Pancreas (tissue), 10 donors: ENCODE results near the gene TSPYL1. TPM values are rescaled to one million over a fixed set of nuclear protein-coding genes. Genes with fewer than 3 reads are reported as not detected.
A peak's percentile ranks its signal among the peaks of the same experiment; 100 is the strongest.

Source experiments
- ATAC-seq, 4 donors: fragments of 200-7000 bp; cut with Tn5 transposase; one replicate each; pipeline versions ENCODE4 v1.8.0 to v1.9.1; 2020; ENCODE audit warnings: mild to moderate bottlenecking in 4 of 4, moderate library complexity in 4 of 4
- DNase-seq, 6 donors: peaks; one replicate each; pipeline ENCODE4 v3.0.0-alpha.2; 2020
- FAIRE-seq: peaks from 2 replicates; lab custom pipeline; 2012; peaks lifted over from hg19 to GRCh38; lab: Jason Lieb, UNC
- H3K27ac ChIP-seq, 4 donors: fragments of 200-600 bp; sonication (generic); 1 replicate in 3 of 4; 2 replicates in 1 of 4; pipeline versions ENCODE4 v1.5.0 to v1.8.0; 2020
- H3K27me3 ChIP-seq, 4 donors: fragments of 200-600 bp; one replicate each; pipeline ENCODE4 v1.8.0; 2021
- H3K36me3 ChIP-seq, 3 donors: fragments of 200-600 bp; sonication (generic) in 1 of 3; one replicate each; pipeline versions ENCODE4 v1.5.0 to v1.8.0; 2020 to 2021
- H3K4me1 ChIP-seq, 3 donors: fragments of 200-600 bp; one replicate each; pipeline ENCODE4 v1.8.0; 2021
- H3K4me3 ChIP-seq, 4 donors: fragments of 200-600 bp; sonication (generic) in 2 of 4; one replicate each; pipeline versions ENCODE4 v1.5.0 to v1.8.0; 2020 to 2021
- H3K9me3 ChIP-seq, 4 donors: fragments of 200-600 bp; one replicate each; pipeline ENCODE4 v1.8.0; 2021
- WGBS, 2 donors: extraction: QIAGEN DNeasy Blood & Tissue Kit; methylation state at CpG; one replicate each; pipeline ENCODE4 v1.1.7; 2013; 5-methylcytosine and 5-hydroxymethylcytosine counted together
- intact Hi-C, 3 donors: fragments of 100-400 bp; cut with DNase I; formaldehyde crosslinking; loops; one replicate each; pipeline versions ENCODE4 v1.11.1 to v1.14.2; 2022
- polyA plus RNA-seq, 2 donors: library from polyadenylated mRNA; stranded (reverse); fragments of 200-250 nt; gene quantifications; one replicate each; pipeline ENCODE4 v1.2.3, GENCODE V29; 2013
- total RNA-seq, 6 donors: library from RNA; stranded (reverse); fragmentation: NEBNext Ultra II Directional in 4 of 6; extraction: Animal tissue kit (Norgen Biotek cat#: 25700) in 4 of 6; gene quantifications; one replicate each; pipeline versions ENCODE4 v1.2.1 to v1.2.4, GENCODE V29; 2021 to 2023
- TF ChIP-seq, protein P1 (sequence below), 4 donors: fragments of 200-600 bp; sonication (generic) in 3 of 4; IDR thresholded peaks; one replicate each; pipeline versions ENCODE4 v1.5.0 to v1.8.0; 2021; ENCODE audit warnings: antibody characterized with exemption in 4 of 4
- donor health status: healthy with polysubstance abuse.
- donor health status: DM: no; HTN: no; CAD: no; lungs with moderate emphysema.
- donor health status: DM: no; HTN: no; CAD: no.
- donor health status: control.
- donor health status: control.
- donor health status: Bipolar disorder and iron deficiency.
- donor health status: DM: yes; HTN: yes; CAD: no.
- donor health status: DM: no; HTN: no; CAD: no.
- donor health status: DM: no; HTN: no; CAD: no.
- donor health status: DM: yes; HTN: yes; CAD: no.

The TSPYL1 gene
- total and polyA plus RNA-seq, 8 donors, result 11.9 to 50.3 (median 37.2) TPM

DNA sequence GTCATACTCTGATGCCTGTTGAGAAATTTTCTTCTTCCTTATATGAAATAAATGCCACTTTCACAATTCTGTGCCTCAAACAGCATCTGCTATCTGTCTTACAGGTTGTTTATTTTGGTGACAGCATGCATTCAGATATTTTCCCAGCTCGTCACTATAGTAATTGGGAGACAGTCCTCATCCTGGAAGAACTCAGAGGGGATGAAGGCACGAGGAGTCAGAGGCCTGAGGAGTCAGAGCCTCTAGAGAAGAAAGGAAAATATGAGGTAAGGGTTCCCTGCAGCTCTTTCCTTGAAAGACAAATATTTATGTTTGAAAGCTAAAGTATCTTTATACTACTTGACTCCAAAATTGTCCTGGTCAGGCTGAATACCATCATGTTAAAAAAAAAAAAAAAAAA is 41.6 kb downstream of the TSPYL1 start:
- TF ChIP-seq, protein P1, sequence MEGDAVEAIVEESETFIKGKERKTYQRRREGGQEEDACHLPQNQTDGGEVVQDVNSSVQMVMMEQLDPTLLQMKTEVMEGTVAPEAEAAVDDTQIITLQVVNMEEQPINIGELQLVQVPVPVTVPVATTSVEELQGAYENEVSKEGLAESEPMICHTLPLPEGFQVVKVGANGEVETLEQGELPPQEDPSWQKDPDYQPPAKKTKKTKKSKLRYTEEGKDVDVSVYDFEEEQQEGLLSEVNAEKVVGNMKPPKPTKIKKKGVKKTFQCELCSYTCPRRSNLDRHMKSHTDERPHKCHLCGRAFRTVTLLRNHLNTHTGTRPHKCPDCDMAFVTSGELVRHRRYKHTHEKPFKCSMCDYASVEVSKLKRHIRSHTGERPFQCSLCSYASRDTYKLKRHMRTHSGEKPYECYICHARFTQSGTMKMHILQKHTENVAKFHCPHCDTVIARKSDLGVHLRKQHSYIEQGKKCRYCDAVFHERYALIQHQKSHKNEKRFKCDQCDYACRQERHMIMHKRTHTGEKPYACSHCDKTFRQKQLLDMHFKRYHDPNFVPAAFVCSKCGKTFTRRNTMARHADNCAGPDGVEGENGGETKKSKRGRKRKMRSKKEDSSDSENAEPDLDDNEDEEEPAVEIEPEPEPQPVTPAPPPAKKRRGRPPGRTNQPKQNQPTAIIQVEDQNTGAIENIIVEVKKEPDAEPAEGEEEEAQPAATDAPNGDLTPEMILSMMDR (IDR thresholded peaks at IDR 0.05), result no peak
- no peaks in the 10 kb centered on the region for H3K27me3 ChIP-seq
- 86 to 87% methylated on average over 2 of the region's 2 CpGs for WGBS, 2 donors
- FAIRE-seq (no peak), ATAC-seq (no peak), DNase-seq (no peak)
- no peaks in the 10 kb centered on the region for H3K4me1 ChIP-seq
- no peaks in the 10 kb centered on the region for H3K9me3 ChIP-seq
- H3K27ac ChIP-seq, result no peak overlapping the region
- intact Hi-C loops, result no loop called here
- peaks cover 0 to 5% (median 3%) of the 10 kb centered on the region in 3 donors for H3K36me3 ChIP-seq
- no peak overlapping the region for H3K4me3 ChIP-seq

DNA sequence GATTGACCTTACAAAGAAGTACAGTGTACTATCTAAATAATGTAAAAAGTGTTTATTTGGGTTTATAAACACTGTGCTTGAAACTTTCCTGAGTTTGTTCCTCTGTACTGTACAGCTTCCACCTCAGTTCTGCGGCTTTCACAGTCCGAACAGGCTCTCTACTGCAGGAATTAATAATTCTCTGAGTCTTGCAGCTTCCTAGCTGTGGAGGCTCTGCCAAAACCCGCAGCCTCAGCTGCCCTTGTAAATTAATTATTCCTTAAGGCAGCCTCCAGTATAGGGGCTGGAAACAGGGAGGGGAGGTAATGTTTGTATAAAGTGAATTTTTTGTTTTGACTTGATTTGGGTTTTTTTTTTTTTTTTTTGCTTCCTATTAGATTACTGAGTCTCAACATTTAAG is 45.0 kb downstream of the TSPYL1 start:
- intact Hi-C loops, result no loop called here
- no peak for FAIRE-seq

DNA sequence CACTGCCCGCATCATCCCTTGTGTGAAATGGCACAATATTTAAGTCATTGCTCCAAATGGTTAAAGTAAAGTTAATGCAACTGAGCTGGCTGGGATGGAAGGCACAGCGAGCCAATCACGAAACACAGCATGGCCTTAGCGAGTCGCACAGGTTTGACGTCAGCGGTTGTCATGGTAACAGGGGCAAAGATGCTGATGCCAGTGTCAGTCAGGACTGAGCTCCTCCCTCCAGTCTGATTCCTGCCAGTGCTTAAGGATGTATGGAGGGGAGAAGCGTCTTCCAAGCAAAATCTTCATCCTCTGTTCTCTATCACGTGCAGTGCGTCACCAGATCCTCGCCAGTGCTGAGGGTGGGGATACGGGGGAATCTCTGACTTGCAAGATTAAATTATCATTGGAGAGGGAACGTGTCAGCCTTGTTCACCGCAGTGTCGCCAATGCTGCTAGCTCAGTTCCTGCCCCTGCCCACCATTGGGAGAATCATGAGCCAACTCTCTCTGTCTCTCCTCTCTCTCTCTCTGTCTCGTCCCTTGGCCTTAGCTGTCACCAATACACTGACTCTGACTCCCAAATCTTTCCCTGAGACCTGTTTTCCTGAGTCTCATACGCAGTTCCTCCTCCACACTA is 50.3 kb downstream of the TSPYL1 start:
- Histone ChIP-seq H3K27ac (no peak overlapping the region), H3K9me3 (no peaks in the 10 kb centered on the region), H3K4me1 (no peaks in the 10 kb centered on the region), H3K4me3 (no peak overlapping the region), H3K27me3 (peaks cover 0 to 3% (median 0%) of the 10 kb centered on the region in 4 donors), H3K36me3 (no peaks in the 10 kb centered on the region)
- ATAC-seq (peak in 3 of 4 donors; percentile 53 to 66 (median 56)), FAIRE-seq (no peak), DNase-seq (peak in 4 of 6 donors; percentile 23 to 51 (median 42))
- intact Hi-C loops, result no loop called here
- TF ChIP-seq, protein P1 (IDR thresholded peaks at IDR 0.05), result no peak
- 83 to 86% methylated on average over 17 of the region's 17 CpGs for WGBS, 2 donors

More for the DNA sequence above, 45.0 kb downstream of the TSPYL1 start:
- WGBS, 2 donors, result 52 to 61% methylated on average over 3 of the region's 3 CpGs
- ATAC-seq (peak in 1 of 4 donors; percentile 51), DNase-seq (no peak)
- no peaks in the 10 kb centered on the region for H3K9me3 ChIP-seq
- no peak overlapping the region for H3K27ac ChIP-seq
- TF ChIP-seq, protein P1 (IDR thresholded peaks at IDR 0.05), result no peak
- peaks cover 0 to 5% (median 3%) of the 10 kb centered on the region in 3 donors for H3K36me3 ChIP-seq
- no peak overlapping the region for H3K4me3 ChIP-seq
- H3K27me3 ChIP-seq, result no peaks in the 10 kb centered on the region
- no peaks in the 10 kb centered on the region for H3K4me1 ChIP-seq

Other genes starting within 250 kb of the TSPYL1 start
- gene FRK, start 219.0 kb downstream of the TSPYL1 start, total RNA-seq, result 10 to 100 TPM in 1 of 6 donors, 1 to 10 TPM in 5; 3.9 to 11.6 (median 5.2) TPM
- 1 to 10 TPM in 1 of 2 donors, under 1 TPM in 1; 0.72 to 1.6 TPM for gene FRK, start 219.0 kb downstream of the TSPYL1 start, polyA plus RNA-seq
- gene NT5DC1, start 179.1 kb downstream of the TSPYL1 start, total RNA-seq, result 10 to 100 TPM; 18.3 to 28.3 (median 22.6) TPM
- gene NT5DC1, start 179.1 kb downstream of the TSPYL1 start, polyA plus RNA-seq, result 10 to 100 TPM in 1 of 2 donors, 1 to 10 TPM in 1; 4.4 to 10.1 TPM
- gene COL10A1, start 153.8 kb downstream of the TSPYL1 start, total RNA-seq, result 10 to 100 TPM in 1 of 6 donors, 1 to 10 TPM in 1, under 1 TPM in 1, not detected in 3; 0.09 to 15.4 (median 3.4) TPM
- under 1 TPM in 1 of 2 donors, not detected in 1; 0.07 TPM for gene COL10A1, start 153.8 kb downstream of the TSPYL1 start, polyA plus RNA-seq
- gene TSPYL4, start 25.9 kb downstream of the TSPYL1 start, total RNA-seq, result 10 to 100 TPM in 1 of 6 donors, 1 to 10 TPM in 5; 5.7 to 10.5 (median 7.1) TPM
- 10 to 100 TPM in 1 of 2 donors, 1 to 10 TPM in 1; 4.9 to 19.4 TPM for gene TSPYL4, start 25.9 kb downstream of the TSPYL1 start, polyA plus RNA-seq
- 10 to 100 TPM in 1 of 6 donors, 1 to 10 TPM in 5; 1.8 to 19.2 (median 3.9) TPM for gene DSE, start 91.0 kb upstream of the TSPYL1 start, total RNA-seq
- gene DSE, start 91.0 kb upstream of the TSPYL1 start, polyA plus RNA-seq, result 1 to 10 TPM; 1.7 to 2.6 TPM
- gene CALHM6, start 181.4 kb upstream of the TSPYL1 start, total RNA-seq, result 1 to 10 TPM in 2 of 6 donors, under 1 TPM in 3, not detected in 1; 0.44 to 4.2 (median 0.98) TPM
- 1 to 10 TPM; 1.3 to 1.4 TPM for gene CALHM6, start 181.4 kb upstream of the TSPYL1 start, polyA plus RNA-seq
- under 1 TPM; 0.04 to 0.41 (median 0.13) TPM for gene CALHM5, start 231.7 kb upstream of the TSPYL1 start, total RNA-seq
- under 1 TPM; 0.08 to 0.12 TPM for gene CALHM5, start 231.7 kb upstream of the TSPYL1 start, polyA plus RNA-seq